Activated CD4-positive, alpha-beta T cell treated with anti-CD3 and anti-CD28 coated beads, Interleukin-2, amount 50 U/mL, for 24 hours (primary cell): ENCODE results near the gene ATP6V0D1.
A peak's percentile ranks its signal among the peaks of the same experiment; 100 is the strongest.
"Not testable (repeated sequence)": the region's sequence is repeated elsewhere in the genome, so short reads cannot be mapped to it uniquely, and the experiment has no call there.

ENCODE experiments used
- DNase-seq, 2 donors: peaks; one replicate each; pipeline ENCODE4 v3.0.0-alpha.2; 2020; ENCODE audit warnings: low read depth in 1 of 2, low spot score in 1 of 2

Gene ATP6V0D1

GRCh38 chr16:67480833-67481560 is at the start of gene ATP6V0D1:
ATP6V0D1 (minus strand) TSS chr16:67481157; CDS start chr16:67481086, 71 bp downstream.
- DNase-seq = peak; percentile 95 to 97

GRCh38 chr16:67530013-67530939 is 49.3 kb upstream of the ATP6V0D1 start:
- no peak for DNase-seq

- no peak for DNase-seq
Measured at GRCh38 chr16:67529582-67530012, 48.6 kb upstream of the ATP6V0D1 start.

- no peak for DNase-seq
Measured at GRCh38 chr16:67528870-67529581, 48.1 kb upstream of the ATP6V0D1 start.

- no peak for DNase-seq
Measured at GRCh38 chr16:67528222-67528869, 47.4 kb upstream of the ATP6V0D1 start, which contains the start of gene RIPOR1. RIPOR1 (plus strand) TSS chr16:67528829; CDS start chr16:67538447, 9,618 bp downstream.

GRCh38 chr16:67526149-67526791 is 45.3 kb upstream of the ATP6V0D1 start:
- no peak for DNase-seq

- DNase-seq = no peak
Measured at GRCh38 chr16:67525176-67525860, 44.4 kb upstream of the ATP6V0D1 start.

GRCh38 chr16:67521095-67521804 is 40.3 kb upstream of the ATP6V0D1 start:
- DNase-seq = peak; percentile 94 to 97

GRCh38 chr16:67519242-67519641 is 38.3 kb upstream of the ATP6V0D1 start:
- DNase-seq = no peak

- DNase-seq = no peak
Measured at GRCh38 chr16:67518676-67519075, 37.7 kb upstream of the ATP6V0D1 start.

- DNase-seq = no peak
Measured at GRCh38 chr16:67517661-67518423, 36.9 kb upstream of the ATP6V0D1 start.

GRCh38 chr16:67517155-67517445 is 36.1 kb upstream of the ATP6V0D1 start:
- no peak for DNase-seq

- DNase-seq = no peak
Measured at GRCh38 chr16:67516296-67517154, 35.6 kb upstream of the ATP6V0D1 start.

GRCh38 chr16:67514382-67514828 is 33.4 kb upstream of the ATP6V0D1 start:
- DNase-seq = peak; percentile 54 to 71

GRCh38 chr16:67513892-67514291 is 32.9 kb upstream of the ATP6V0D1 start:
- not testable (repeated sequence) for DNase-seq

GRCh38 chr16:67509016-67509415 is 28.1 kb upstream of the ATP6V0D1 start:
- no peak for DNase-seq

- DNase-seq = no peak
Measured at GRCh38 chr16:67506468-67506867, 25.5 kb upstream of the ATP6V0D1 start.
